ENCODE measurements around the gene TESK1.

TESK1 gene

DNA sequence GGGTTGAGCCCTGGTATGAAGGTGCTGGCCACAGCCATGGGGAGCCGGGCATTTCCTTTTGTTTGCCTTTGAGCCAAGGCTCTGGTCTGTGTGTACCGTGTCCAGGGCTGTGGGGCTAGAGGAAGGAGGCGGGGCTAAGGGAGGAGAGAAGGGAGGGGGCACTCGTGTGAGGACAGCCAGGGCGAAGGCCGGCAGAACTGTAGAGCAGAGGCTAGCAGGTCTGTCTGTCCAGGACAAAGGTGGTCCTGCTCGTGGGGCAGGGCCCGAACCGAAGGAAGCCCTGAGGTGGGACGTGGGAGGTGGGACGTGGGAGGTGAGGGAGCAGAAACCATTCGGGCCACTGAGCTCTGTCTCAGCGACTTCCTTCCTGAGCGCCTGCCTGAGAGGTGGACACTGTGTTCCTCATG, 41.3 kb upstream of the TESK1 start:
- Histone ChIP-seq H3K27ac (ENCODE audit: low read depth, low read length) (no peak overlapping the region), H3K9ac (ENCODE audit: low read length) (no peak overlapping the region), H3K27me3 (ENCODE audit: low read length) (no peaks in the 10 kb centered on the region), H3K4me2 (ENCODE audit: low read depth, low read length, poor library complexity, severe bottlenecking) (no peak overlapping the region), H3K79me2 (ENCODE audit: insufficient read depth, low read length) (no peaks in the 10 kb centered on the region), H3K36me3 (ENCODE audit: low read length) (no peaks in the 10 kb centered on the region), H3F3A (ENCODE audit: insufficient read depth) (no peaks in the 10 kb centered on the region), H4K20me1 (ENCODE audit: low read depth, low read length) (no peaks in the 10 kb centered on the region), H3K9me2 (replicated peaks; ENCODE audit: insufficient read depth, low read length) (no peaks in the 10 kb centered on the region), H3K9me3 (ENCODE audit: insufficient read depth, low read length) (no peaks in the 10 kb centered on the region), H3K4me3 (ENCODE audit: insufficient read depth, low read length, poor library complexity, severe bottlenecking) (no peak overlapping the region), H2AFZ (ENCODE audit: low read depth, low read length, severe bottlenecking) (no peak overlapping the region)
- no peak for TF ChIP-seq EZH2phosphoT487 (conservative IDR thresholded peaks at IDR 0.05; ENCODE audit: low read length)
- TF ChIP-seq, protein P1, sequence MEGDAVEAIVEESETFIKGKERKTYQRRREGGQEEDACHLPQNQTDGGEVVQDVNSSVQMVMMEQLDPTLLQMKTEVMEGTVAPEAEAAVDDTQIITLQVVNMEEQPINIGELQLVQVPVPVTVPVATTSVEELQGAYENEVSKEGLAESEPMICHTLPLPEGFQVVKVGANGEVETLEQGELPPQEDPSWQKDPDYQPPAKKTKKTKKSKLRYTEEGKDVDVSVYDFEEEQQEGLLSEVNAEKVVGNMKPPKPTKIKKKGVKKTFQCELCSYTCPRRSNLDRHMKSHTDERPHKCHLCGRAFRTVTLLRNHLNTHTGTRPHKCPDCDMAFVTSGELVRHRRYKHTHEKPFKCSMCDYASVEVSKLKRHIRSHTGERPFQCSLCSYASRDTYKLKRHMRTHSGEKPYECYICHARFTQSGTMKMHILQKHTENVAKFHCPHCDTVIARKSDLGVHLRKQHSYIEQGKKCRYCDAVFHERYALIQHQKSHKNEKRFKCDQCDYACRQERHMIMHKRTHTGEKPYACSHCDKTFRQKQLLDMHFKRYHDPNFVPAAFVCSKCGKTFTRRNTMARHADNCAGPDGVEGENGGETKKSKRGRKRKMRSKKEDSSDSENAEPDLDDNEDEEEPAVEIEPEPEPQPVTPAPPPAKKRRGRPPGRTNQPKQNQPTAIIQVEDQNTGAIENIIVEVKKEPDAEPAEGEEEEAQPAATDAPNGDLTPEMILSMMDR (IDR thresholded peaks at IDR 0.05; ENCODE audit: insufficient read depth, low read length, poor library complexity, severe bottlenecking): no peak

DNA sequence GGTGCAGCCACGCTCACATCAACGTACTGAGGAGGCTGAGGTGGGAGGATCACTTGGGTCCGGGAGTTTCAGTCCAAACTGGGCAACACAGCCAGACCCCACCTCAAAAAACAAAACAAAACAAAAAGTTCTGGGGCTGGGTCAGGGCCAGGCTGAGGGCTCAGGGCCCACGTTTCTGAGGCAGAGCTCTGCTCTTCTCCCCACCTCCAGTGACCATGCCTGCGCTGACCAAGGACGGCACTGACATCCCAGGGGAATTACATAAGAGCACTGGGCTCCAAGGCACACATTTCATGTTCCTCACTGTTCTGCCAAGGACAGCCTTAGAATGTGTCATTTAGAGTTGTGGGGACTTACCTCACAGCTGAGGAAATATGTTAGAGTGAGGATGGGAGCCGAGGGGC, 40.4 kb upstream of the TESK1 start:
- no peaks in the 10 kb centered on the region for H3K9me3 ChIP-seq (ENCODE audit: insufficient read depth, low read length)
- H3F3A ChIP-seq (ENCODE audit: insufficient read depth): 0 out of 2 replicates have a peak, but pooled peaks cover 2% of the 10 kb centered on the region
- H3K4me3 ChIP-seq (ENCODE audit: insufficient read depth, low read length, poor library complexity, severe bottlenecking): no peak overlapping the region
- TF ChIP-seq, protein P1 (IDR thresholded peaks at IDR 0.05; ENCODE audit: insufficient read depth, low read length, poor library complexity, severe bottlenecking): no peak
- TF ChIP-seq EZH2phosphoT487 (conservative IDR thresholded peaks at IDR 0.05; ENCODE audit: low read length): no peak
- no peaks in the 10 kb centered on the region for H3K27me3 ChIP-seq (ENCODE audit: low read length)
- H3K36me3 ChIP-seq (ENCODE audit: low read length): no peaks in the 10 kb centered on the region
- H3K9ac ChIP-seq (ENCODE audit: low read length): no peak overlapping the region
- H4K20me1 ChIP-seq (ENCODE audit: low read depth, low read length): no peaks in the 10 kb centered on the region
- no peaks in the 10 kb centered on the region for H3K79me2 ChIP-seq (ENCODE audit: insufficient read depth, low read length)
- H2AFZ ChIP-seq (ENCODE audit: low read depth, low read length, severe bottlenecking): no peak overlapping the region
- H3K27ac ChIP-seq (ENCODE audit: low read depth, low read length): no peak overlapping the region
- H3K4me2 ChIP-seq (ENCODE audit: low read depth, low read length, poor library complexity, severe bottlenecking): no peak overlapping the region
- no peaks in the 10 kb centered on the region for H3K9me2 ChIP-seq (replicated peaks; ENCODE audit: insufficient read depth, low read length)

DNA sequence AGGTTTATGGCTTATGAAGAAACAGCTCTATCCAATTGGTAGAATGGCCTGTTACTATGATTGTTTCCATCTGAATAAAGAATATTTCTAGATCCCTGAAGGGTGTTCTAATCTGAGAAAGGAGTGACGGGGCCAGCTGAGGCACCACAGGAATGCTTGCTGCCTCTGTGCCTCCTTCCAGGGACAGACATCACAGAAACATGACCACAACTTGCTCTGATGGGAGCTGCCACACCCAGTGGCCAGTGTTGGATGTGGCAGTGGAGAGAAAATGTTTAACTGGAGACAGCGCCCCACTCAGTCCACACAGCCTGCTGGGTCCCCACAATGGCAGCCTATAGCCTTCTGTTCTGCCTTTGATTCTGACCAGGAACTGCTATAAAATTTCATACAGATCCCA, 38.6 kb upstream of the TESK1 start:
- TF ChIP-seq EZH2phosphoT487 (conservative IDR thresholded peaks at IDR 0.05; ENCODE audit: low read length): no peak
- TF ChIP-seq, protein P1 (IDR thresholded peaks at IDR 0.05; ENCODE audit: insufficient read depth, low read length, poor library complexity, severe bottlenecking): no peak
- Histone ChIP-seq H3K4me3 (ENCODE audit: insufficient read depth, low read length, poor library complexity, severe bottlenecking) (no peak overlapping the region), H4K20me1 (ENCODE audit: low read depth, low read length) (no peaks in the 10 kb centered on the region), H3K36me3 (ENCODE audit: low read length) (no peaks in the 10 kb centered on the region), H3K9me2 (replicated peaks; ENCODE audit: insufficient read depth, low read length) (no peaks in the 10 kb centered on the region), H3K27me3 (ENCODE audit: low read length) (no peaks in the 10 kb centered on the region), H3K4me2 (ENCODE audit: low read depth, low read length, poor library complexity, severe bottlenecking) (no peak overlapping the region), H3K27ac (ENCODE audit: low read depth, low read length) (no peak overlapping the region), H3F3A (ENCODE audit: insufficient read depth) (0 out of 2 replicates have a peak, but pooled peaks cover 2% of the 10 kb centered on the region), H3K9me3 (ENCODE audit: insufficient read depth, low read length) (no peaks in the 10 kb centered on the region), H2AFZ (ENCODE audit: low read depth, low read length, severe bottlenecking) (no peak overlapping the region), H3K9ac (ENCODE audit: low read length) (no peak overlapping the region), H3K79me2 (ENCODE audit: insufficient read depth, low read length) (no peaks in the 10 kb centered on the region)
